ENCODE measurements around the gene CHST14.

DNA sequence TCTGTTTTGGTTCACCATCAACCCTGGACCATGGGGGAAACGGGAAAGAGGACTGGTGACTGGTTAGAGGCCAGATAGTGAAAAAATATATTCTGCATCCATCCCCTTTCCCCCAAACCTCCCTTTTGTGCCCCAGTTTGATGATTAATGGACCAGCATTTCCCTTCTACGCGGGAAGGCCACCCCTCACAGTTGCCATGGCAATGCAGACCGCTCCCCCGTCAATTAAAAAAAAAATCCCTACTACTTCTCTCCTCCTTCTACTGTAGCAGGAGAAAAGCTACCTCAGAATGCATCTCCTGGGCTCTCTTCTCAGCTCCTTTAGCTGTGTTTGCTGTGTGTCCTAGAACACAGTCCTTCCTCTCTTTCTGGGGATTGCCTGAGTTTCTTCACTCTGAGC is 26.0 kb upstream of the CHST14 start:
- TF ChIP-seq, protein P1, sequence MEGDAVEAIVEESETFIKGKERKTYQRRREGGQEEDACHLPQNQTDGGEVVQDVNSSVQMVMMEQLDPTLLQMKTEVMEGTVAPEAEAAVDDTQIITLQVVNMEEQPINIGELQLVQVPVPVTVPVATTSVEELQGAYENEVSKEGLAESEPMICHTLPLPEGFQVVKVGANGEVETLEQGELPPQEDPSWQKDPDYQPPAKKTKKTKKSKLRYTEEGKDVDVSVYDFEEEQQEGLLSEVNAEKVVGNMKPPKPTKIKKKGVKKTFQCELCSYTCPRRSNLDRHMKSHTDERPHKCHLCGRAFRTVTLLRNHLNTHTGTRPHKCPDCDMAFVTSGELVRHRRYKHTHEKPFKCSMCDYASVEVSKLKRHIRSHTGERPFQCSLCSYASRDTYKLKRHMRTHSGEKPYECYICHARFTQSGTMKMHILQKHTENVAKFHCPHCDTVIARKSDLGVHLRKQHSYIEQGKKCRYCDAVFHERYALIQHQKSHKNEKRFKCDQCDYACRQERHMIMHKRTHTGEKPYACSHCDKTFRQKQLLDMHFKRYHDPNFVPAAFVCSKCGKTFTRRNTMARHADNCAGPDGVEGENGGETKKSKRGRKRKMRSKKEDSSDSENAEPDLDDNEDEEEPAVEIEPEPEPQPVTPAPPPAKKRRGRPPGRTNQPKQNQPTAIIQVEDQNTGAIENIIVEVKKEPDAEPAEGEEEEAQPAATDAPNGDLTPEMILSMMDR (IDR thresholded peaks at IDR 0.05), result no peak
- TF ChIP-seq POLR2AphosphoS5 (IDR thresholded peaks at IDR 0.05), result no peak

Data from breast epithelium (tissue), 3 donors.